GM18867 (cell line): ENCODE measurements around the gene GP1BB.

ENCODE experiments used
- ATAC-seq: cut with Tn5 transposase; IDR thresholded peaks from one replicate; pipeline ENCODE4 v1.9.1; 2021; ENCODE audit warnings: mild to moderate bottlenecking, moderate library complexity; ENCODE audit not compliant: unreplicated experiment

Gene GP1BB

GRCh38 chr22:19713650-19714311 lies 9.6 kb upstream of the GP1BB start:
- no peak for ATAC-seq

DNA sequence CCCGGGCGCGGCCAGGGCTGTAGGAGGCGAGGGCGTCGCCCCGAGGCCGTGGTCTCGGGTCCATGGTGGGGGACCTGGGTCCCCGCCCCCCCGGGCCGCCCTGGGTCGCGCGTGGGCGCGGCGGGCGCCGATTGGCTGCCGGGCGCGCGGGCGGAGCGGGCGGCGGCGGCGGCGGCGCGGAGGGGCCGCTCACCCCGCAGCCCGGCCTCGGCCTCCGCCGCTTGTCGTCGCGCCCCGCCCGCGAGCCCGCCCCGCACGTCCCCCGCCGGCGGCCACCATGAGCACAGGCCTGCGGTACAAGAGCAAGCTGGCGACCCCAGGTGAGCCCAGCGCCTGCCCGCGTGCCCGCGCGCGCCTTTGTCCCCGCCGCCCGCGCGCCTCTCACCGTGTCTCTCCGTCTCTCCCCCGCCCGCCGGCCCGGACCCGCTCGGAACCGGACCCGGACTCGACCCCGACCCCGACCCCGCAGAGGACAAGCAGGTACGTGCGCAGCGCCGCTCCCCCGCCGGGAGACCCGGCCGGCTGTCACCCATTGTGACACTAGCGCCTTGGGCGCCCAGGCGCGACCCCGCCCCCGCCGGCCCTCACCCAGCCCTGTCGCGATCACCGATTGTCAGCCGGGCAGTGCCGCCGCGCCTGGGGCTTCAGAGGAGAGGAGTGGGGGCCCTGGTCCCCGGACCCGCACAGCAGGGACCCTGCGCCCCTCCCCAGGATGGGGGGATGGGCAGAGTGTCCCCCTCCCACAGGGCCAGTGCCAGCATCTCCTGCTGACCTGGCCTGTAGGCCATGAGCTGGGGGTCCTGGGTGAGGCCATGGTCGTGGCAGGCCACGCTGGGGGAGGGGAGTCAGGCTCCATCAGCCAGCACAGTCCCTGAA lies 8.8 kb upstream of the GP1BB start, which contains the start of gene SEPTIN5:
SEPTIN5 (plus strand) TSS at position 192 of the 876 bp plus-strand sequence; CDS start at position 278, 86 bp downstream.
- ATAC-seq: no peak

GRCh38 chr22:19715188-19715930 lies 8.0 kb upstream of the GP1BB start:
- no peak for ATAC-seq

DNA sequence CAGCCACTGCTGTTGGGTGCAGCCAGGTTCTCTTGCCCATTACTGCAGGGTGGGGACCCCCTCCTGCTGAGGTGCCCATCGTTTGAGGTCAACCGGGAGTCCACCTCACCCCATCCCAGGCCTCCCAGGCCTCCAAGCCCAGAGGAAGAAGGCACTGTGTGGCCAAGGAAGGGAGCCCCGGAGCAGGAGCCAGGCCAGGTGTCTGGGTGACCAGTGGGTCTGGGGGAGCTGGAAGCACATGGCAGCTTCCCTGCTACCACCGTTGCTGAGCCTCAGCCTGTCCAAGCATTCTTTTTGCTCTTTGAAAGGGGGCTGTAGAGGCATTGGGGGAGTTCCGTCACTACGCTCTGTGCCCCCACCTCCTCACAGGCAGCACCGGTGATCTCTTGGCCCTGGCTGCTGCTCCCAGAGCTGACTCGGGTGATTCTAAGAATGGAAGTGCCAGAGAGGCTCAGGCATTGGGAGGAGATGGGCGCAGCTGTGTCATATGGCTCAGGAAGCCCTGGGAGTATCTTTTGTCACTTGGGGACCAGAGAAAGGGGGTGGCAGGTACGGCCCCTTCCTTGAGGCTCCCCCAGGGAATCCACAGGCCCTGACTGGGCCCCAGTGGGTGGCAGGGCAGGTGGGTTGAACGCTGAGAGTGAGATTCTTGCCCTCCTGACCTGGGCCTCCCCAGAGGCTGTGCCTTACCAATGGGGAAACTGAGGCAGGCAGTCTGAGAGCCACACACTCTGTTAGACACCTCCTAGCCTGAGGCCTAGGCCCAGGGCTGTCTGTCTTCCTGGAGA lies 7.1 kb upstream of the GP1BB start:
- no peak for ATAC-seq

GRCh38 chr22:19716829-19717105 lies 6.6 kb upstream of the GP1BB start:
- no peak for ATAC-seq

GRCh38 chr22:19717181-19717580 lies 6.2 kb upstream of the GP1BB start:
- ATAC-seq: no peak

GRCh38 chr22:19717691-19718455 lies 5.5 kb upstream of the GP1BB start:
- ATAC-seq: peak; percentile 58

DNA sequence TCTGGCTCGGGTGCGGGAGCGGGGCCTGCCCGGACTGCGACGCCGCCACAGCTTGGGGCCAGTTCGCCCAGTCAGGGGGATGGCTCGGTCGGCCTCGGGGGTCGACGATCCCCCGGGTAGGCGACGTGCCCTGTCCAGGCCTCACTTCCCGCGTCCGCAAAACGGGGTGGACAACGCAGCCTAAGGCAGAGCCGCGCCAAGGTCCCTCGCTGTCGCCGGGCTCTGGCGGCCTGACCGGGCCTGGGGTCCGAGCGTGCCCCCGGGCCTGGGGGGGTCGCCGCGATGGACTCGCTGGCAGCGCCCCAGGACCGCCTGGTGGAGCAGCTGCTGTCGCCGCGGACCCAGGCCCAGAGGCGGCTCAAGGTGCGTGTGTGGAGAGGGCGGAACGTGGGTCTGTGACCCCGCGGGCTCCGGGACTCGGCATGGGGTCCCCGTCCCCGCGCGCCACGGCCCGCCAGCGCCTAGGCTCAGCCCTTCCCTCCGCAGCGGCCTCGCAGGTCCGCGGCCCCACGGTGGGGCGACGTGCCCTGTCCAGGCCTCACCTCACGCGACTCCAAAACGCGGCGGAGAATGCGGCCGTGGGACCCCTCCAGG lies 4.8 kb upstream of the GP1BB start:
- ATAC-seq: no peak

DNA sequence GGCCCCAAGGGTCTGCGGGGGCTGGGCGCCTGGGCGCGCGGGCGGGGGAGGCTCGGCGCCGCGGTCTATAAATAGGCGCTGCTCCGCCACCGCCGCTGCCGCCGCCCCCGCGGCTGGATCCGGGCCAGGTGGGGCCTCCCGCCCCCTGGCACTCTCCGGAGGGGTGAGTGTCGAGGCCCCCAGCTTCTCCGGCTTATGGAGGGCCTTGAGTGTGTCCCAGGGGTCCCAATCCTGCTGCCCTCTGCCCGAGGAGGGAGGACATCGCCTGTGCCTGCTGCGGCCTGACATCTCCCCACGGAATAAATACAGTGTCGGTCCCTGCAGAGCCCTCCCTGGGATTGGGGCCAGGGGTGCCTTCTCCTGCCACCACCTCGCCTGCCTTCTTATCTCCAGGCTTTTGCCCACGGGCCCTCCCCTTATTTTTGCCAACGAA lies 4.3 kb upstream of the GP1BB start:
- no peak for ATAC-seq

DNA sequence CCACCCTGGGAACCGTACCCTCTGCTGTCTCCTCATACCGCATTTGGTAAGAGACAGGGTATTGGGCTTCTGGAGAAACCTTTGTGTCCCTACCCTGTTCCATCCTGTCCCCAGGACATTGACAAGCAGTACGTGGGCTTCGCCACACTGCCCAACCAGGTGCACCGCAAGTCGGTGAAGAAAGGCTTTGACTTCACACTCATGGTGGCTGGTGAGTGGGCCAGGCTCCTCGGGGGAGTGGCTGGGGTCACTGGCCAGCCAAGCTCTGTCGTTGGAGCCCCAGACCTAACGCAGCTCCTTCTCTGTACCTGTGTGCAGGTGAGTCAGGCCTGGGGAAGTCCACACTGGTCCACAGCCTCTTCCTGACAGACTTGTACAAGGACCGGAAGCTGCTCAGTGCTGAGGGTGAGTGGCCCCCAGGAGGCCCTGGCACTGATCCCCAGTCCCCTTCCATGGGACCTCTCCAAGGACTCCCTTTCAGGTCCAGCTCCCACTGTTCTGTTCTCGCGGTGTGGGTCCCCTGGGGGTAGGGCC lies 3.8 kb upstream of the GP1BB start:
- no peak for ATAC-seq

GRCh38 chr22:19720150-19720827 lies 3.0 kb upstream of the GP1BB start:
- no peak for ATAC-seq

GRCh38 chr22:19720999-19721329 lies 2.4 kb upstream of the GP1BB start:
- no peak for ATAC-seq

DNA sequence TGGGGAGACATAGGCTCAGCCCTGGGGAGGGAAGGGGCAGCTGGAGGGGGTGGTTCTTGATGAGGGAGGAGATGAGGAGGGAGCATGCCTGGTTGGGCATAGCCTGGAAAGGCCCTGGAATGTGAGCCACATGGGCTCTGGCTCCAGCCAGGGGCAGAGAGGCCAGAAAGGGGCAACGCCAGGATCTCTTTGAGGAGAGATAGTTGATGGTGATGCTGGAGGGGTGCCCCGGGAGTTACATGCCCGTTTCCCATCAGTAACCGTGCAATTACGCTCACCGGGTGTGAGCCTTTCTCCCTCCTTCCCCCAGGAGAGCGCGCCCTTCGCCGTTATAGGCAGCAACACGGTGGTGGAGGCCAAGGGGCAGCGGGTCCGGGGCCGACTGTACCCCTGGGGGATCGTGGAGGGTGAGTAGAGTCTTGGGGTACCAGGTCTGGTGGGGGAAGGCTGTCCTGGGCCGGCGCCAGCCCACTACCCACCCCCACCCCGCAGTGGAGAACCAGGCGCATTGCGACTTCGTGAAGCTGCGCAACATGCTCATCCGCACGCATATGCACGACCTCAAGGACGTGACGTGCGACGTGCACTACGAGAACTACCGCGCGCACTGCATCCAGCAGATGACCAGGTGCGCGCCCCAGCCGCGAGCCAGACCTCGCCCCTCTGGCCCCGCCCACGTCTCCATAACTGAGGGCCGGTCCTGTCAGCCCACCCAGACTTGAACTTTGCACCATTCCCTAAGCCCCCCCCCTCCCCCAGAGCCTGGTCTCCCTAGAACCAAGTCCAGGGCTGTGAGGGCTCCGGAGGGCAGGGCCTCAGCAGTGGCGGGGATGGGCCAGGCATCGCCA lies 1.8 kb upstream of the GP1BB start:
- ATAC-seq: no peak

DNA sequence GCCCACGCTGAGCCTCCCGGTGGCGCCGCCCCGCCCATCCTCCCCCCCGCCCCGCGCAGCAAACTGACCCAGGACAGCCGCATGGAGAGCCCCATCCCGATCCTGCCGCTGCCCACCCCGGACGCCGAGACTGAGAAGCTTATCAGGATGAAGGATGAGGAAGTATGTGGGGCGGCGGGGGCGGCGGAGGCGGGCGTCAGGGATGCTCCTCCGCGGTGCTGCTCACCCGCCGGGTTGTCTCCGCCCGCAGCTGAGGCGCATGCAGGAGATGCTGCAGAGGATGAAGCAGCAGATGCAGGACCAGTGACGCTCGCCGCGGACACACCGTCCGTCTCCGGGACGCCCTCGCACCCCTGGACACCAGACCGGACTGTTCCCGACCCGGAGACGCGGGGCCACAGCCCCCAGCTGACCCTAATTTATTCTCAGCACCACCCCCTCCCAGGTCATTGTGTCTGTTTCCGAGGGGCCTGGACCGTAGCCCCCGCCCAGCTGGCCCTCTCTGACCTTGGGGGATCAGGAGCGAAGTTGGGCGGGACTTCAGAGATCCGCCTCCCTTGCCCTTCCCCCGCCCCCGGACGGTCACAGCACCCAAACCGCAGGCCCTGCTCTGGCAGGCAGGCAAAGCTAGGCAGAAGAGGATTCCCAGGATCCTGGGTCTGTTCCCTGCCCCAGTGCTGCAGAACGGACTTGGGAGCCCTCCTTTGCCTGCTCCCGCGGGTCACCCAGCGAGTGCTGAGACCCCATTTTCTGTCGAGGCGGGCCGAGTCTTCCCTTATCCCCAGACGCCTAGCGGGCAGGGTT lies 959 bp upstream of the GP1BB start:
- no peak for ATAC-seq

DNA sequence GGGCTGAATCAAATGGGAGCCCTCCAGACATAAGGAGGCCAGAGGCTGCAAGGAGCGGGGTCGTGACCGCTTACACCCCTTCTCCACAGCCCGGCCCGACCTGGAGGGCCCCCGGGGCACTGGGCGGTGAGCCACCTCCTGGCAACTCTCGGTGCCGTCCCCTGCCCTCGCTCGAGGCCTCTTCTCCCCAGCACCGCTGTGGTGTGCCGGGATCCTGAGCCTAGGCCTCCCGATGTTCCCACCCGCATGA lies 432 bp upstream of the GP1BB start:
- no peak for ATAC-seq

- ATAC-seq: no peak
Measured at GRCh38 chr22:19723983-19724827, 866 bp downstream of the GP1BB start.
